ENCODE measurements around the gene AKT3.

Gene AKT3

DNA sequence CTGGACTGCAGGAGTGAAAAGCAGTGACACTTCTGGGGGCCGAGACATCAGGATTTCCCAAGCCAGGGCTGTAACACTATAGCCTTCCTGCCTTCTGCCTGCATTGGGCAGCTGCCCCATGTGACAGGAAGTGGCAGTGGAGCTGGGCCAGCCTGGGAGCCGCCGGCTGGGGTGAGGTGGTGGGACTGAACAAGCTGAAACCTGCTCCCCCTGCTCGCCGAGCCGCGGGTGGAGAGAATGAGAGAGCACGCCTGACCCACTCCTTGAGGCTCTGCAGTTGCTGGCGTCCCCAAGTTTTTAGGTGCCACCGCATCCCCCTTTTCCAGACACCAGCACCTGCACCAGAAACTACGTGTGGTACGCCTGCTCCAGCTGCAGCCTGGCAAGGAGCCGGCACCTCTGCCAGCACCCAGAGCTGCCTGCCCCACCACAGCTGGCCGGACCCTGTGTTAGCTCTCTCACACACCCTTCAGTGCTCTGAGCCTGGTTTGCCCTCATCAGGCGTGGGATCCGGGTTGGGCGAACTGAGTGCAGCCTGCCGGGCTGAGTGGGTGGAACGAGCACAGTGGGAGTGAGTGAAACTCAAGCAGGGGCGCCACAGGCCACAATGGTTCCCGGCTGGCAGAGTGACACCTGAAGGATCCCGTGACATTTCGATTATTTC lies 119.4 kb downstream of the AKT3 start:
- no peak for DNase-seq

DNA sequence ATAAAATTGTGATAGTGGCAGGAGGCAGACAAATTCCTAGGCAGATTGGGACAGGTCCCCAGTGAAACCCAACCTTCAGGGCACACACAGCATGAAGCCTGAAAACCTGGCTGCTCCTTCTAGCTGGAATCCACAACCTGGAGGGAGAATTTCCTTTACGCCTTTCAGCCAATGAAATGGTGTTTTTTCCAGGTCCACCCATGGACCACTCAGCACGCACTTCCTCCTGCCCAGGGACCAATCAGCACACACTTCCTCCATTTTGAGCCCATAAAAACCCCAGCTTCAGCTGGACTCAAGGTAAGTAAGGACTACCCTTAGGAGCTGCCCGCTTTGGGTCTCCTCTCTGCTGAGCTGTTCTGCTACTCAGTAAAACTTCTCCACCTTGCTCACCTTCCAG lies 120.1 kb downstream of the AKT3 start:
- no peak for DNase-seq

DNA sequence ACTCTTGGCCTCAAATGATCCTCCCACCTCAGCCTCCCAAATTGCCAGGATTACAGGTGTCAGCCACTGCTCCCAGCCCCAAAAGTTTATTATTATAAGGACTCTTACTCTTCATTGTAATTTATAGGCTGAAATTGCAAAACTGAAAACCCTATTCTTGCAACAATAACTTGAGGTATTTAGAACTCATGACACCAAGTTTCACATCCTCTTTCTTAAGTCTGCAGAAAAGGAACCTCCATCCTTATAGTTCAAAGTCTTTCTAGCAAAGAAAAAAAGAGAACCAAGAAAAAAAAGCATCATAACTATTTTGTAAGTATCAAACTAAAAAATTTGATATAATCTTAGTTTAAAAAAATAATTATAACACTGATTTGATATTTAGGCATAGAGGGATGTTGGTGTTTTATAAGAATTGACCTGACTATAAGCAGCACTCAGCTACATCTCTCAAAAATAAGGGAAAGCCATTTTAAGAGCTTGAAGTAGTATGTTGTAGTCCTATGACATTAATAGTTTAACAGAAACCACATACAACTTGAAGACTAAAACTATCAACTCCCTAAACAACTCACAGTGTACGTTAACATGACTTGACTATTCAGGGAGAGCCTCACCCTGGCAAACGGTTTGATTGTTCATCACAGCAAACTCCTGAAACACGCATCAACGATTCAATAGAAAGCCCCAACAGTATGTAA lies 122.4 kb downstream of the AKT3 start:
- DNase-seq: no peak

DNA sequence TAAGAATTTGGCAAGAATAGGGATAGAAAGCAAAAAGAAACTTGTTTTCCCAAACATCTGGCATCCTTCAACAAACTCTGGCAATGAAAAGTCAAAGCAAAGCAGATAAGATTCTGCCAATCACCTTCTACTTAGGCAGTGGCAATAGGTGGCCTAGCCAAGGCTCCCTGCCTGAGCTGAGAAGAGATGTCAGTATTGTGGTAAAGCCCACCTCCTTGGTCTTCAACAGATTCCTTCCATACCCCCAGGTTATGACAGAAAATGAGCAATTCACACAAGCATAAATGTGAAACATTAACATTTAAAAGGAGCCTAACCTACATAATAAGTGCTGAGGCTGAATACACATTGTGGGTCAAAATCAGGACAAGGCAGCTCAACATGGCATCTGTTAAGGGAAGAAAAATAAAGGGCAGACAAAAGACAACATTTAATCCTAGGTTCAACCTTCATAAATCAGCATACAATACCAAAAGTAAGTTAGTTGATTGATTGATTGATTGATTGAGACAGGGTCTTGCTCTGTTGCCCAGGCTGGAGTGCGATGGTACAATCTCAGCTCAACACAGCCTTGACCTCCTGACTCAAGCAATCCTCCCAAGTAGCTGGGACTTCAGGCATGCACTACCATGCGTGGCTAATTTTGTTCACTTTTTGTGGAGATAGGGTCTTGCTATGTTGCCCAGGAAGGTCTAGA lies 123.1 kb downstream of the AKT3 start:
- no peak for DNase-seq

DNA sequence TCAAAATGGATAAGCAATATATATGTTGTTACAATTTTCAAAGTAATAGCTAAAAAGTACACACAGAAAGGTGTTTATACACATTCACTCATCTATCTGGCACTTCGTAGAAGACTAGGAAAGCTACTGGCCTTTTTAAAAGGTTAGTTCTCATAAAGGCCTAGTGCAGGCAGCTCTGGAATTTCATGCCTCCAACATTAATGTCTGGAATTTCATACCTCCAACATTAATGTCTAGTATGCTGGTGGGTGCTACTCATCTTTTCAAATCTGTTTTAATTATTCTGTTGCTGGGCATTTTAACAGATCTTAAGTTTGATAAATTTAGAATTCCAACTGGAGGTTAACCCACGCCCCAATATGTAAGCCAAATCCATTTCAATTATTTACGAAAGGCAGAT lies 124.2 kb downstream of the AKT3 start:
- no peak for DNase-seq

DNA sequence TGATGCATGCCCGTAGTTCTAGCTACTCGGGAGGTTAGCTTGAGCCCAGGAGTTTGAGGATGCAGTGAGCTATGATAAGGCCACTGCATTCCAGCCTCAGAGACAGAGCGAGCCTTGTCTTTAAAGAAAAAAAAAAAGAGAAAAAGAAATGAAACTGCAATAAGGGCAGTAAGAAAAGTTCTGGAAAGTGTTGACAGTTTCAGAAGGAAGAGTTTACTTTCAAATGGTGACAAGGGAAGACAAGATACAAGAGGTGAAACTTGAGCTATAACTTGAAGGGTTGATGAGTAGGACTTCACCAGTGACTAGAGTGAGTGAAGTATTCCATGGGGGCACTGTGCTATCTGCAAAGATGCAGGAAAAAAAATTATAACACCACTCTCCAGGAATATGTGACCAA lies 125.0 kb downstream of the AKT3 start:
- no peak for DNase-seq

DNA sequence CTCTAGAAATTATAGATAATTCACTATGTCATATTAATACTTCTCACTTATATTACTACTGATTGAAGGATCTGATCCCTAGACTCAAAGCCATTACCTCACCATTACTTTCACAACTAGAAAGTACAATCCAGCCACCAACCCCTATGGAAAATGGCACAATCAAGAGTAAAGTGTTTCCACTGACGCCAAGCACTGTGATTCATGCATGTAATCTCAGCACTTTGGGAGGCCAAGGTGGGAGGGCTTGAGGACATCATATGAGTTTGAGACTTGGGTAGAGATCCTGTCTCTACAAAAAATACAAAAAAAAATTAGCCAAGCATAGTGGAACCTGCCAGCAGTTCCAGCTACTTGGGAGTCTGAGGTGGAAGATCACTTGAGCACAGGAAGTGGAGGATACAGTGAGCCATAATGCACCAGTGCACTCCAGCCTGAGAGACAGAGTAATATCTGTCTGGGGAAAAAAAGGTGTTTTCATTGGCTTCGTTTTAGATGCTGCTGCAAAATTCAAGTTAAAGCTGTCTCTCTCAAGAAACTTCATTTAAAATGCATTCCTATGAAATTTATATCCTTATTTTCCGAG lies 126.5 kb downstream of the AKT3 start:
- no peak for DNase-seq

DNA sequence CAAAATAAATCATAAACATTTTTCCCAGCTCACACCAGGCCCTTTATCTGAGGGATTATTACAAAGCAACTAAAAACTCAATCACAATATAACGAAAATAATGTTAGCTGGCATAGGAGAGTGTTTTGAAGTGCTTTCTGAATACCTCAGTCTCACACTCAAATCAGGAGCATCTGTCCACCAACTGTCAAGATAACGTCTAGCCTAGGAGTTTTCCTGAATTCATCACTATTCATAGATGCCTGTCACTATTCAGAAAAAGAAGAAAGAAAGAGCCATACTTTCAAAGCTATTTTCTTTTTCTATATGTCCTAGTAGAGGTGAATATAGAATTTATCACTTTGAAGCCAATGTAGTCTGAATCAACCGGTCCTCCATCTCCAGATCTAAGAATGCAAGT lies 127.0 kb downstream of the AKT3 start:
- DNase-seq: no peak

DNA sequence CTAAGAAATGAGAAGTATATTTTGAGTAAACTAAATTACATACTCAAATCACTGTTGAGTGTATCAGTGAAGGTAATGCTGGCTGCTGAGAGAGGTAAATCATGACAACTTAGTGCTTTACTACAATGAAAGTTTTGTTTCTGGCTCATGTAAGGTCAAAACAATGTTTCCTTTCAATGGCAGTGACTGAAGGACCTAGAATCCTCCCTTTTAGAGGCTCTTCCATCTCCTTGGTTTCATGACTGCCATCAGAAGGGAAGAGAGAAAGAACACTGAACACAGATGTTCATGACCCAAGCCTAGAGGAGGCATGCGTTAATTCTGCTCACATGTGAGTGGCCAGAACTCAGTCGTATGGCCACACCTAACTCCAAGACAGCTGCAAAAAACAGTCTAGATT lies 130.6 kb downstream of the AKT3 start:
- no peak for DNase-seq

DNA sequence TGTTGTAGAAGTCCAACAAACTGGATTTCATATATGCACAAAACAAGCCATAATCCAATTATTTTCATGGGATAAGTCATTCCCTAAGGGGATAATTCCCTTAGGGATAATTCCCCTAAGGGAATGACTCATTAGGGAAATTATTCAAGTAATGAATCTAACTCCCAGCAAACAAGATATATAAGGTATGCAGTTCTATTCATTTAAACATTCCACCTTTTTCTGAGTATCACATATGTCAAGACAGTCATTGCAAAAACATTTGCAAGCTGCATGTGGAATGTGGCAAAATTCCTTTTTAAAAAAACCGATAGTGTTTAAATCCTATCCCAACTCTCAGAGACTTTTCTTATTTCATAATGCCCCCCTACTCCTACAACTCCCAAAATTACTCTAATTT lies 131.2 kb downstream of the AKT3 start:
- no peak for DNase-seq

DNA sequence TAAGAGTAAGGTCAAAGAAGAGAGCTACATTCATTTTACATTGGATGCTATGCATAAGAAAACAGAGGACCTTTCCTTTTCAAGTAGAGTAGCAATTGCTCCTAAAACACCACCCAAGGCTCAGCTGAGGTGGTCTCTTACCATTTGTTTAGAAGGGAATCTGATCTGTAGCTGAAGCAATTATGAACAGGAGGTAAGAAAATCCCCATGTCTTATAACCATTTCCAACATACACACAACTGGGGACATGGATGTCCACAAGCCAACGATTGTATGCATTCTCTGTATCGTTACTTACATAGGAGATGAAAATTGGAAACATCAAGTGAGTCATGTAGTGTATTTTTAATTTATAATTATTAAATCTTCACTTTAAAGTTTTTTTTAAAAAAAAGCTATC lies 132.0 kb downstream of the AKT3 start:
- DNase-seq: no peak

DNA sequence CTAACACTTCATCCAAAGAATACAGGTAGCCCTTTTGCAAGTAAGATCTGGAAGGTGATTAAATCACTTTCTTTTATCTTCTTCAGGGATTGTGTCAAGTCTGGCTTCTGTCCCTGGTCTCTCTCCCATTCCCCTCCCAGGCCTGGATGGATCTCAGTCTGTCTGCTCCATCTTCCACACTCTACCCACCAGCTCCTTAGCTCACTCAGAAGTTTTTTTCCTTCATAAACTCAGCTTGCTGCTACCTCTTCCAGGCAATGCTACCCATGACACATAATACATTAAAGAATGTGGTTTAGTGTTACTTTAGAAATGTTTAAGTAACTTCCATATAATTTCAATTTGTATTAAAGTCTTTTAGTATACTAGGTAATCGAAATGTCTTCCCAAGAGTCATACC lies 133.1 kb downstream of the AKT3 start:
- DNase-seq: no peak

DNA sequence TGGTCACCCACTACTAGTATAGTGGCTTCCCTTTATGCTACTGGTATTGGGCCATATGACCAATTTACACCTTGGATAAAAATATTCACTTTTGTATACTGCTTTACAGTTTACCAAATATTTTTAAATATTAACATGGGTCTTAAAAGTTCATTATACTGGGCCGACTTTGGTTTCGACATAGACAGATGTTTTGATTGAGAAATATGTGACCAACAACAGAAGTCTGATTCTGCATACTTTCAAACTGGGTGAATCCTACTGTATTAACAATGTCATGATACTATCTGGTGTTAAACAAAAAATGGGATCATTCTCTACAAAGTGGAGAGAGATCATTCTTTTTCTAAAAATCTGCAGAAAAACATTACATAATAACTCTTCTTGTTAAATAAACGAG lies 134.8 kb downstream of the AKT3 start:
- DNase-seq: no peak

DNA sequence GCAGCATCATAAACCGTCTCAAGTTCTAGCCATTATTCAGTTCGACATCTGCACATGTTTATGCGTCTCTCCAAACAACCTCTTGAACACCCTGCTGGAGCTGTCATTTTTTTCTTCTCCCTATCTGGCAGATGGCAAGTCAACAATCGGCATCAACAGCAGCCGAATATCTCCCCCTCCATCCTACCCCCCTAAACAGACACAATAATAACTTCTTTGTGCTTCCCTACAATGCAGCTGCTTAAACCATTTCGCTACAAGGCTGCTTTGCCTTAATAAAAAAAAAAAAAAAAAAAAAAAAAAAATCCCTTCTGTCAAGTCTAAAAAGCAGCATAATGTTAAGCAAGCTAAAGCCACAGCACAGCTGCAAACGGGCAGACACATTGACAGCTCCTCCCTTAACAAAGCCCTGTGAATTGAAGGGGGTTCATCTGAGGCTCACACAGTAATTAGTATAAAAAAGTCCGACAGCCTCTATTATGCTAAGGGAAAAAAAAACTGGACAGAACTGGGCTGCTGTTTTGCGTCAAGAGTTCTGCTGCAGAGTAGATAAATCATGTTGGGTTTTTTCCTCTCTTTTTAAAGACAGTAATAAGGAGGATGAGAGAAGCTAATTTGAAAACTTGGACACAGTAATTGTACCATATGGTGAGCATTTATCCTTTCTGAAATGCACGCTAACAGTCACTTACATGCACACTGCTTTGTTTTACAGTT lies 136.4 kb downstream of the AKT3 start:
- no peak for DNase-seq

DNA sequence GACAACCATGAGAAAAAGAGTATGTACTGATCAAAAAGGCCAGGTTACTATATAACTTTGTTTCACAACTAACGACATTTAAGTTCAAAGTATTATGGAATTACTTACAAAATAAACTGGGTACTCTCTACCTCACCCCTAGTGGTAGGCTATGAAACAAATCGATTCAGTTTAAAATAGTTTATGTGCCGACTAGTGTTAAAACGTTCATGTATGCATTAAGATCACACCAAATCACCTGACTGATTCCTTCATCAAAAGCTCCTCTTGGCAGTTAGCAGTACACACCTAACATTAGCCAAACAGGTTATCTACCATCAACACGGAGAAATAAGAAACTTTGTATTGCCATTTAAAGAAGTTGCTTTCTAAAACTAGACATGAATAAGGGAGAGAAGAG lies 137.1 kb downstream of the AKT3 start:
- DNase-seq: no peak

DNA sequence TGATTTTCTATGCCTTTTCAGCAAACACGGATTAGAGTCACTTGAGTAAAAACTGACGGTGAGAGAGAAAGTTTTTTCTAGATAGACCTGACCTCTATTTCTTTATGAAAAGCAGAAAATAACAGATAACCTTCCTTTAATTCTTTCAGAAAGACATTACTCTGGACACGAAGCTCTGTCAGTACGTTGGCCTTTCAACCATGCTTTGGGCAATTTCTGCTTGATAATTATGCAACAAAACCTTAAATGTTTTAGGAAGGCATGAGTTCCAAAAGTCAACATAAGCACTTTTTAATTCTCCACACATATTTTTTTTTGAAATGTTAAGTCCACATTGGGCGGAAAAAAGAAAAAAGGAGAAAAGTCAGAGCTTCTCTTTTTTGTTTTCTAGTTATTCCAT lies 137.8 kb downstream of the AKT3 start:
- DNase-seq: no peak

DNA sequence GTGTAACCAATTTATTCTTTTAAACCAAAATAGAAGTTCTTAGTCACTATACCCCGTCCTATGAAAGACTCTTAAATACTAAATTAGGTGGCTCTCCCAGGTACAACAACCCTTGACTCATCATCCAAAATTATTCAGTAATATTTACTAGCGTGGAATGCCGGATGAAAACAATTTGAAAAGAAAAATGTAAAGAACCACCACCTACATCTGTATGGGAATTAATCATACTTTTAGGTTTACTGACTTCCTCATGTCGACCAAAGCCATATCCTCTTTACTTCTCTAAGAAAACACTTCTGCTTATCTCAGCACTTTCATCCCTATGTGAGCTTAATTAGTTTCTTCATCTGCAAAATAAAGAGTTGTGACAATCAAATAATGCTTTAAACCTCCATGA lies 139.6 kb downstream of the AKT3 start:
- DNase-seq: no peak

DNA sequence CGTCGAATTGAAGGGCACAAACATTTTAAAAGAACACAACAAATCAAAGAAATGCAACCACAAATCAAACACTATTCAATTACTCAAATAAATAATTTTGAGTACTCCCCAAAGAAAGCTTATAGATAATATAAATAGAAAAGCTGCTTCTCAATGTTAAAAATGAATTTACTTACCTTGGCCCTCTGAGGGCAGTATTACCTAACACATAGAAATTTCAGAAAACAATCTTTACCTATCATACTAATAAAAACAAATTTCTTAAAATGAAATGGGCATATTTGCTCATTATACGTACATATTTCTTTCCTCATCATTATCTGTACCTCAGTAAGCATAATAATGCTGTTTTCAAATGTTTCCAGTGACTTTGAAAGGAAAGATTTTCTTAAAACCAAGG lies 141.8 kb downstream of the AKT3 start:
- no peak for DNase-seq

DNA sequence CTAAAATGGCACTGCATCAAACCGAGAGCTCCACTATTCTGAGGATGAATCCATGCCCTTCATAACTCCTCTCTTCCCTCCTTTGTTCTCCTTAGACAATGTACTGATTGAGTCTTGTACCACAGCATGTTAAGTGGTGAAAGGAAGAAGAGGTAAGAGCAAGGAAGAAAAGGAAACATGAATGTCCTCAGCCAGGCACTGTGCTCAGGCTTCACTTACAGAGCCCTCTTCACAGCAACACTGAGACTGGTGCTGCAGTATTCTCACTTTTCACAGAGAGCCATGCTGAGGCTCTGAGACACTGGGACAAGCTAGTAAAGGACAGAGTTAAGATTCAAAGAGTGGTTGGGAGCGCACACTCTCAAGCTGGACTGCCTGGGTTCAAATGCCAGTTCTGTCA lies 143.5 kb downstream of the AKT3 start:
- DNase-seq: no peak

DNA sequence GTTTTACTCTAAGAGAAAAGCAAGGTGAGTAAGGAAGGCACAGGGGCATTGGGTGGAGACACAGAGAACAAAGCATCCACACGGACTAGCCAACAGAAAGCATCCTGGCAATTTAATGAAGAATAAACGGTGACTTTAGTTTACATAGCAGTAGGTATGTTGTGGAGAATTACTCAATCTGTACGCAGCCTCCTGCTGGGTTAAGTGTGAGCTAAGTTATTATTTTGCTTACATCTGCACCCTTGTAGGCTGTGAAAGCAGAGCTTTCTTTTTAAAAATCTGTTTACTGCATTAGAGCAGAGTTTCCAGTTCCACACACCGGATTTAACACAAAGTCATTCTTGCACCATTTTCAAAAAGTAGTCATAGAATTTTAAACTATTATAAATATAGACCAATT lies 144.5 kb downstream of the AKT3 start:
- no peak for DNase-seq

DNA sequence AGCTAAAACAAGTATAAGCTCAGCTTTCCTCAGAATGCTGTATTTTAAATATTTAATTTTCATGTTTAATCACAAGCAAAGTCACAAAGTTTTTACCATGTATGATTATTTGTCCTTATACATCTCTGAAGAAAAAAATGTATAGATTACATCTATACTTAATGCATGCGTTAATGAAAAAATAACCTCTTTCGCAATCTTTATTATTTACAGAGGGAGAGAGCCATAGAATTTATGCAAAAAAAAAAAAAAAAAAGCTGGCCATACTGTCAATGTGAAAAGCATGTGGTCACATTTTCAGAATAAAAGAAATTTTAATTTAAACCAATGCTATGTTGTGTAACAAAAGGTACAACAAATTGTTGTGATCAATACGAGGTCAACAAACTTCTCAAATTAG lies 148.2 kb downstream of the AKT3 start:
- no peak for DNase-seq

DNA sequence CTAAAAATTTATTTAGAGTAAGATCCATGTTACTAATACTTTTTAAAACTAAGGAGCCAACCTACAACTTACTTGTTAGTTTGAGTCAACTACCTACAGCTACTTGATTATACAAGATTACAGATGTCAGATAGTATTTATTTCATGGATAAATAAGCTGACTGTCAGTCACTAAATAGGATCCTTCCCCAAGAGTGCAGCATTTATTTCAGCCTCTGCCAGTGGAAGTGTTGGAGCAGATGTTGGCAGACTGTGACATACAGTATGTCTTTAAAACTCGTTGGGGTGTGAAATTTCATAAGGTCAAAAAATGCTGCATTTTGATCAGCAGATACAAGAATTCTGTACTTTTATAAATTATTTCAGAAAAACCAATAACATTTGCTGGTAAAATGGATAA lies 156.2 kb downstream of the AKT3 start:
- no peak for DNase-seq

DNA sequence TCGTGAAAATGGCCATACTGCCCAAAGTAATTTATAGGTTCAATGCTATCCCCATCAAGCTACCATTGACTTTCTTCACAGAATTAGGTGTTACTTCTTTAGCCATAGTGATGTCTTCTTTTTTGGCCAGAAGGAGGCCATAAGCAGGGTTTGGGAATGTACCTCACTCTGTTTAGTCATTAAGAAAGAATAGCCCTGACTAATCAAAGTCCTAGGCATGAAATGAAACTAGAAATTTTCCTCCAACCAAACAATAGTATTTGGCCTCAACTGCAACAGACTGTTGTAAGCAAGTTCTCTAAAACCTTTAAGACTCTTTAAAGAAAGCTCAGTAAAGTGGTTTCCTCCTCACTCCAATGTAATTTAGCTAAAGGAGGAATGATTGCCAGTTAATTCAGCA lies 163.9 kb downstream of the AKT3 start:
- DNase-seq: no peak

DNA sequence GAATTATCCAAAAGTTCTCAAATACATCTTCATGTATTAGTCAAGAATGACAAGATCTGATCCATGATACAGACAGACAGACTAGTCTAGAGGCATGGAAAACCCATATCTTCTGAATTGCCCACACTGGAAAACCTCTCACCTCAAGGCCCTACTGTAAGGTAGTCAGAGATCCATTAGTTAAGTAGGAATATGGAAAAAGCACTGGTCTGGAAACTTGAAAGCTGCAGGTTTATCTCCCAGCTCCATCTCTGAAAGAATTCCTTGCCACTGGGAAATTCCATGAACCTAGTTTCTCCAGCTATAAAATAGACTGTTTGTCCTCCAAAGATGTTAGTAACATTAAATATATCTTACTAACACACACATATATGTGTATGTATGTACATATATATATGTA lies 169.2 kb downstream of the AKT3 start:
- no peak for DNase-seq

Measured in NCI-H1048 (cell line).